GM21723 (cell line): ENCODE results near the gene MT1M.

Source experiments
- ATAC-seq: cut with Tn5 transposase; IDR thresholded peaks from one replicate; pipeline ENCODE4 v1.9.1; 2021; ENCODE audit warnings: mild to moderate bottlenecking, moderate library complexity; ENCODE audit not compliant: unreplicated experiment

The MT1M gene

DNA sequence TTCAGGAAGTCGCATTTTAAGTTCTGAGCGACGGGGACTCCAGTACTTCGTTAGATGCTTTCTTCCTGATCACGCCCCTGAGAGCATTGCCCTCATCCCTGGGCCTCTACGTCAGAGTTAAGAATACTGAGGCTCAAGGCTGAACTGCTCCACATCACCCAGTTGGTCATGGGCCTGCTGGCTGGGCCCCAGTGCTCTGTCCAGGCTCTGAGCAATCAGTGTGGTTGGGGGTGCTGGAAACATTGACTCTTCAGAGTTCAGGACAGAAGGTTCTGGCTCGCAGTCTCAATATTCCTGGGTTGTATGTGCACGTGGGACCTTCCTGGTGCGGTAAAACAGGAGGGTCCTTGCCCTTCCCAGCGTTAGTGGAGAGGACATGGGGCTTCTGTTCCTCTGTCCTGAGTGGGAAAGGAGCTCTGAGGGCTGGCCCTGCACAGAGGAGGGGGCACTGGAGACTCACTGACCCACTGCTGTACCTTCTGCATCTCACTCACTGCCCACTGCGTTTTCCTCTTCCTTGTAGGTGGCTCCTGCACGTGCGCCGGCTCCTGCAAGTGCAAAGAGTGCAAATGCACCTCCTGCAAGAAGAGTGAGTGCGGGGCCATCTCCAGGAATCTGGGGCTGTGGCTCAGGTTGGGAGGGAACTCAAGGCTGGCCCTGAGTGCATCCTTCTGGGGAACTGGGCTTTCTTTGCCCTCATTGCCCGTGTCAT is 6.4 kb upstream of the MT1M start:
- no peak for ATAC-seq

DNA sequence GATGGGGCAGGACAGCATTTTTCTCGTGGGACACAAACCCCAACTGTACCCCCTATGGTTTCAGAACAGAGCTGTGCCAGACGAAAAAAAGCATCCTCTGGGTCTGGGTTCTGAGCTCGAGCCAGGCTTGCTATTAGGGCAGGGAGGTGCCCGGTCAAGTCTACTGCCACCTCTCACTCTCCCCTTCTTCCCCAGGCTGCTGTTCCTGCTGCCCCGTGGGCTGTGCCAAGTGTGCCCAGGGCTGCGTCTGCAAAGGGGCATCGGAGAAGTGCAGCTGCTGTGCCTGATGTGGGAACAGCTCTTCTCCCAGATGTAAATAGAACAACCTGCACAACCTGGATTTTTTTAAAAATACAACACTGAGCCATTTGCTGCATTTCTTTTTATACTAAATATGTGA is 5.8 kb upstream of the MT1M start:
- no peak for ATAC-seq

- ATAC-seq, result no peak
Measured at GRCh38 chr16:56628486-56629350, 3.7 kb upstream of the MT1M start.

DNA sequence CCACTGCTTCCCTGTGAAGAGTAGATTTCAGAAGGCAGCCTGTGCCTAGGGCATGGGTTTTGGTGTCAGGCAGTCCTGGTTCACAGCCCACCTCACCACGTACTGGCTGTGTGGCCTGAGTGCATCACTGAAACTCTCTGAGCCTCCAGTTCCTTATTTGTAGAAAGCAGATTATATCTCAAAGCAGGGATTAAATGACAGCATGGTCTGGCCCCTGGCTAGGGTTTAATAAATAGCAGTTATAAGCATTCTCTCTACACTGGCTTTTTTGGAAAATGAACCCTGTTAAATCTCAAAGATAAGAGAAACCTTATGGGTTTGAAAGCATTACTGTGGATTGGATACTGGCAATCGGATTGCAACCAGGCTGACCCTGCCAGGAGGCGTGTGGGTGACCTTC is 2.9 kb upstream of the MT1M start:
- ATAC-seq, result no peak

DNA sequence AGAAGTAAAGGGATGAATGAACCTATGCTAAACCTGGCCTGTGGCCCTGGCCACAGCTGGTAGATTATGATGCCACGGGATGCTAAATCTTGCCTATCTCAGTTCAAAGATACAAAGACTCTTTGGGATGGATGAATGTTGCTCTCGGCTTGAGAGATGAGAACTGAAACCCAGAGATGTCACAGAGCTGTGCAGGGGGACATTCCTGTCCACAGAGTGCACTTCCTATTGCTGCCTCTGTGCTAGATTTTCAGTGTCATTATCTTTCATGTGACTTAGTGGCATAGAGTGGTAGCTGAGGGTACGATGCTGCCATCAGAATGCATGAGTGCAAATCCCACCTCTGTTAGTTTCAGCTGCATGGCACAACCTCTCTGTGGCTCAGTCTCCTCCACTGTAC is 2.3 kb upstream of the MT1M start:
- peak; percentile 87 for ATAC-seq

DNA sequence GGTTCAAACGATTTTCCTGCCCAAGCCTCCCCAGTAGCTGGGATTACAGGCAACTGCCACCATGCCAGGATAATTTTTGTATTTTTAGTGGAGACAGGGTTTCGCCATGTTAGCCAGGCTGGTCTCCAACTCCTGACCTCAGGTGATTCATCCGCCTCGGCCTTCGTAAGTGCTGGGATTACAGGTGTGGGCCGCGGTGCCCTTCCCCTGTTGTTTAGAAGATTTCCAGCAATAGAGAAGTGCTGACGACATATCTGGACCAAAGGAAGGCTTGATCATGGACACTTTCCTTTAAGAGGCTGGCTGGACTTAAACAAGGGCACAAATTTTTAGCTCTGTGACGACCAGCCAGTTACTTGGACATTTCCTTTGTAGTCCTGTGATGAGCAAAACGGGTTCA is 1.3 kb upstream of the MT1M start:
- no peak for ATAC-seq

GRCh38 chr16:56631832-56632155 is 665 bp upstream of the MT1M start:
- ATAC-seq, result no peak

- no peak for ATAC-seq
Measured at GRCh38 chr16:56632848-56633365, 448 bp downstream of the MT1M start.

GRCh38 chr16:56633535-56633934 is 1.1 kb downstream of the MT1M start:
- ATAC-seq, result no peak

DNA sequence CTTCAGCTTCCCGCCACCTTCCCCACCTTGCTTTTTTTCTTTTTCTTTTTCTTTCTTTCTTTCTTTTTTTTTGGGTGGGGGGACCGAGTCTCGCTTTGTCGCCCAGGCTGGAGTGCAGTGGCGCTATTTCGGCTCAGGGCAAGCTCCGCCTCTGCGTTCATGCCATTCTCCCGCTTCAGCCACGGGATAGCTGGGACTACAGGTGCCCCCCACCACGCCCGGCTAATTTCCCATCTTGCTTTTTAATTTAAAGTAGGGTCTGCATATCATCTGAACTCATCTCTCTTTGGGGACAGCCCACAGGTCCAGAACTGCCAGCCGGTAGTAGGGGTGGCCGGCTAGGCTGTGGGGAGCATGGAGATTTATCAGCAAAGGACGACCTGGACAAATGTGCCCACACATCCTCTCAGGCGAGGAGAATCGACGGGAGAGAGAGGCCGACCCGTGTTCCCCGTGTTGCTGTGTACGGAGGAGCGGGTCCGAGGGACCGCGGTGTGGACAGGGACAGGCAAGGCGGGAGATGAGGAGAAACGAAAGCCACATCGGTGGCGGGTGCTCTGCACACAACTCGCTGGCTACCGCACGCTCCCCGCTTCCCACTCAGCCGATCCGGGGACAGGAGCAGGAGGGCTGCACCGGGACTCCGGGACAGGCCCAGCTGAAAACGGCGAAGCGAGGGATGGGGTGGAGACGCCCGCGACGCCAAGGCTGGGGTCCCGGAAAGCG is 2.4 kb downstream of the MT1M start:
- ATAC-seq, result no peak

DNA sequence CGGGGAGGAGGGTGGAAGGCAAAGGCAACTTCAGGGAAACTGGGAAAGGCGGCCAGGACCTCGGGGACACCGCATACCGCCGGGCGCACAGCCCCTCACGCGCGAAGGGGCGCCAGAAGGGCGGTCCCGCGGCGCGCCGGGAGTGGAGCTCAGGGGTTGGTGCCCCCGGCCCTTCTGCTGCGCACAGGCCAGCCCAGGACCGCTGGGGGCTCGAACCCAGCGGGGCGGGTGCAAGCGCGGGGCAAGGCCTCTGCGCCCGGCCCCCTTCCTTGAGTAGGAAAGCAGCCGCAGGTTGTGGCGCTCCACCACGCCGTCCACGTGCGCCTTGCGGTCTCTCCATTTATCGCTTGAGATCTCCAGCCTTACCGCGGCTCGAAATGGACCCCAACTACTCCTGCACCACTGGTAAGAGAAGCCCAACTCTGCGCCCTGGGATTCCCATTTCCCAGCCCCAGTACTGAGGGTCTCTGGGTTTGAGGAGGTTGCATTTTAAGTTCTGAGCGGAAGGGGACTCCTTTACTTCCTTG is 3.0 kb downstream of the MT1M start:
- ATAC-seq, result no peak

DNA sequence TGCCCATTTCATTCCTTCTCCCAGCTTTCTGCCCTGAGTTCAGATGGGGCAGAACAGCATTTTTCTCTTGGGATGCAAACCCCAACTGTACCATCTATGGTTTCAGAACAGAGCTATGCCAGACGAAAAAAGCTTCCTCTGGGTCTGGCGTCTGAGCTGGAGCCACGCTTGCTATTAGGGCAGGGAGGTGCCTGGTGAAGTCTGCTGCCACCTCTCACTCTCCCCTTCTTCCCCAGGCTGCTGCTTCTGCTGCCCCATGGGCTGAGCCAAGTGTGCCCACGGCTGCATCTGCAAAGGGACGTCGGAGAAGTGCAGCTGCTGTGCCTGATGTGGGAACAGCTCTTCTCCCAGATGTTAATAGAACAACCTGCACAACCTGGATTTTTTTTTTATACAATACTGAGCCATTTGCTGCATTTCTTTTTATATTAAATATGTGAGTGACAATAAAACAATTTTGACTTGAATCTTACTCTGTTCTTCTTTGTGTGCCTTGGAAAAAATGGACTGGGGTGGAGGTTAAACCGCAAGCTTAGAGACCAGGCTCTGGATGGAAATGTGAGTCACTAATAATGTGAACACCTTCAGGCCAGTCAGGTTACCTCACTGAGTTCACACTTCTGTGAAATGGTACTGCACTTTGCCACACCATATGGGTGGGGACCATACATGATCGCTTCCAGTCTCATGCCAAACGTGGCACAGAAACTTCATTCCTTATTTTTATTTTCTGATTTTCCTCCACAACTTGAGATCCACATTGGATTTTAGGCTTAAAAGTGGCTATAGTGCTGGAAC is 4.4 kb downstream of the MT1M start:
- ATAC-seq, result no peak

DNA sequence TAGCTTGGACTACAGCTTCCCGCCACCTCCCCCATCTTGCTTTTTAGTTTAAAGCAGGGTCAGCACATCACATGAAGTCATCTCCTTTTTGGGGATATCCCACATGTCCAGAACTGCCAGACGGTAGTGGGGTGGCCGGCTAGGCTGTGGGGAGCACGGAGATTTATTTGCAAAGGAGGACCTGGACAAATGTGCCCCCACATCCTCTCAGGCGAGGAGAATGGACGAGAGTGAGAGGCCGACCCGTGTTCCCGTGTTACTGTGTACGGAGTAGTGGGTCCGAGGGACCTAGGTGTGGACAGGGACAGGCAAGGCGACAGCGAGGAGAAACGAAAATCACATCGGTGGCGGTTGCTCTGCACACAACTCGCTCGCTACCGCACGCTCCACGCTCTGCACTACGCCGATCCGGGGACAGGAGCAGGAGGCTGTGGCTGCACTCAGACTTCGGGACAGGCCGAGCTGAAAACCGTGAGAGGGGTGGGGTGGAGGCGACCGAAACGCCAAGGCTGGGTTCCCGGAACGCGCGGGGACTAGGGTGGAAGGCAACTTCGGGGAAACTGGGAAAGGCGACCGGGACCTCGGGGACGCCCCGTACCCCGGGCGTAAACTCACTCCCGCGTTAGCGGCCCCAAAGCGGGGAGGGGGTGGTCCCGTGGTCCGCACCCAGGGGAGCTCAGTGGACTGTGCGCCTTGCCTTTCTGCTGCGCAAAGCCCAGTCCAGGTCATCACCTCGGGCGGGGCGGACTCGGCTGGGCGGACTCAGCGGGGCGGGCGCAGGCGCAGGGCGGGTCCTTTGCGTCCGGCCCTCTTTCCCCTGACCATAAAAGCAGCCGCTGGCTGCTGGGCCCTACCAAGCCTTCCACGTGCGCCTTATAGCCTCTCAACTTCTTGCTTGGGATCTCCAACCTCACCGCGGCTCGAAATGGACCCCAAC is 5.6 kb downstream of the MT1M start, which contains the start of gene MT1A:
Gene MT1A, plus strand, starts transcription at position 853 of the 937 bp plus-strand sequence. Its CDS starts 73 bp downstream, at position 926.
- no peak for ATAC-seq

DNA sequence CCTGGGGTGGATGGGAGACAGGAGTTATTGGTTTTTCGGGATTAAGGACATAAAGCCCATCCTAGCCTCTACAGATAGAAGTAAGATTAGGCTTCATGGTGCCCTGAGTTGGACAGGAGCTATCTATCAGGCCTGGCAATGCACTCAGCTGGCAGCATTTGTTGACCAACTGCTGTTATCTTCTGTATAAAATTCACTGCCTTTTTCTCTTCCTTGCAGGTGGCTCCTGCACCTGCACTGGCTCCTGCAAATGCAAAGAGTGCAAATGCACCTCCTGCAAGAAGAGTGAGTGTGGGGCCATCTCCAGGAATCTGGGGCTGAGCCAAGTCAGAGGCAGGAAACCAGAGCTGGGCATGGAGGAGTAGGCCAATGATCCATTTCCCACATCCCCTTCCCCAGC is 6.6 kb downstream of the MT1M start:
- no peak for ATAC-seq

GRCh38 chr16:56640076-56640475 is 7.6 kb downstream of the MT1M start:
- ATAC-seq, result no peak

DNA sequence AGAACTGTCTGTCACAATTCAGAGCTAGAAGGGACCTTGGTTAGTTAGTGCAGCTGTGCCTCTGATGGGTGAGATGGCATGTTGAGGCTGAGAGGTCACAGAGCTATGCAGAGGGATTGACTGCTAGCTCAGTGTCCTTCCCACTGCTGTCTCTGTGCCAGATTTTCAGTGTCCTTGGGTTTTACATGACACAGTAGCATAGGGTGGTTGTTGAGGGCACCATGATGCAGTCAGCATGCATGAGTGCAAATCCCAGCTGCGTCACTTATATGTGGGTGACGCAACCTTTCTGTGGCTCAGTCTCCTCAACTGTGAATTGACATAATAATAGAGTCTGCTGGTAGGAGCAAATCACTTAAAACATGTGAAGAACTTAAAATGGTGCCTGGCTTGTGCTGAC is 8.7 kb downstream of the MT1M start:
- ATAC-seq, result no peak

GRCh38 chr16:56643080-56643778 is 10.8 kb downstream of the MT1M start:
- no peak for ATAC-seq

DNA sequence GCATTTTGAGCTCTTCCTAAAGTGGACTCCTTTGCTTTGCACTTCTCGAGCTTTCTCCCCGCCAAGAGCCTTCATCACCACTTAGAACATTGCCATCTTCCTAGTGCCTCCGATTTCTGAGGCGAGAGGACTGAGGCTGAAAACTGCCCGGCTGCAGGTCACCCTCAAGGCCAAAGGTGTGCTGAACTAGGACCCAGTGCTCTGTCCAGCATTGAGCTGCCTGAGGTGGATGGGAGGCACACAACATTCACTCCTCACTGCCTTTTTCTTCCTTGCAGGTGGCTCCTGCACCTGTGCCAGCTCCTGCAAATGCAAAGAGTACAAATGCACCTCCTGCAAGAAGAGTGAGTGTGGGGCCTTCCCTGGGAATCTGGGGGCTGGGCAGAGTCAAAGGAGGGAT is 11.4 kb downstream of the MT1M start:
- ATAC-seq, result no peak

- ATAC-seq, result no peak
Measured at GRCh38 chr16:56645311-56645710, 12.9 kb downstream of the MT1M start.
